Right cardiac atrium (tissue), 5 donors: ENCODE data around the gene PPFIBP2. TPM values are rescaled to one million over a fixed set of nuclear protein-coding genes. Genes with fewer than 3 reads are reported as not detected.
A peak's percentile ranks its signal among the peaks of the same experiment; 100 is the strongest.

Source experiments
- ATAC-seq, 2 donors: fragments of 200-7000 bp; cut with Tn5 transposase; one replicate each; pipeline versions ENCODE4 v1.8.0 to v1.9.1; 2020; ENCODE audit warnings: moderate library complexity in 2 of 2, mild to moderate bottlenecking in 1 of 2
- DNase-seq, 3 donors: peaks; one replicate each; pipeline ENCODE4 v3.0.0-alpha.2; 2020
- H3K27ac ChIP-seq: one replicate; pipeline ENCODE4 v1.5.1; 2013; ENCODE audit warnings: mild to moderate bottlenecking, low read length, control low read depth, moderate library complexity
- H3K27me3 ChIP-seq: one replicate; pipeline ENCODE4 v1.6.1; 2013; ENCODE audit not compliant: control insufficient read depth, insufficient read depth
- H3K4me1 ChIP-seq: one replicate; pipeline ENCODE4 v1.6.1; 2013; ENCODE audit warnings: low read length; ENCODE audit not compliant: control insufficient read depth, insufficient read depth
- H3K4me3 ChIP-seq: one replicate; pipeline ENCODE4 v1.5.1; 2013; ENCODE audit warnings: low read length, control low read depth
- H3K9me3 ChIP-seq: one replicate; pipeline ENCODE4 v1.6.1; 2013; ENCODE audit warnings: low read length; ENCODE audit not compliant: control insufficient read depth
- WGBS: extraction: QIAGEN DNeasy Blood & Tissue Kit; methylation state at CpG from one replicate; pipeline ENCODE4 v1.1.7; 2013; 5-methylcytosine and 5-hydroxymethylcytosine counted together
- intact Hi-C, 4 donors: fragments of 100-400 bp; cut with DNase I; formaldehyde crosslinking; loops; one replicate each; pipeline versions ENCODE4 v1.11.0 to v1.14.0; 2022 to 2023
- polyA plus RNA-seq: library from polyadenylated mRNA; stranded (reverse); fragments of 200-250 nt; gene quantifications from one replicate; pipeline ENCODE4 v1.2.3, GENCODE V29; 2013
- total RNA-seq, 4 donors: library from RNA; stranded (reverse); fragmentation: NEBNext Ultra II Directional; extraction: Animal tissue kit (Norgen Biotek cat#: 25700); gene quantifications; one replicate each; pipeline ENCODE4 v1.2.1, GENCODE V29; 2021
- donor health status: healthy with polysubstance abuse.
- donor health status: DM: no; HTN: yes; CAD: no.
- donor health status: DM: no; HTN: no; CAD: no.
- donor health status: DM: no; HTN: yes; CAD: no; lungs with severe emphysema.
- donor health status: DM: yes; HTN: yes; CAD: no.

The PPFIBP2 gene
- total and polyA plus RNA-seq, 5 donors = 13.7 to 45.3 (median 25.0) TPM

- Histone ChIP-seq H3K27me3 (no peaks in the 10 kb centered on the region), H3K4me1 (peaks cover 24% of the 10 kb centered on the region), H3K4me3 (no peak overlapping the region), H3K27ac (no peak overlapping the region), H3K9me3 (no peaks in the 10 kb centered on the region)
- 12% methylated on average over 1 of the region's 1 CpG for WGBS
- intact Hi-C loops = loop anchor here in 1 of 4 donors (10.0 kb wide), 1 partner anchor 65 kb away; the partner anchor contains the start of gene PPFIBP2
- DNase-seq (peak in 2 of 3 donors; percentile 44 to 56), ATAC-seq (peak; percentile 30 to 61)
Measured at GRCh38 chr11:7579361-7579791, 65.6 kb downstream of the PPFIBP2 start.

DNA sequence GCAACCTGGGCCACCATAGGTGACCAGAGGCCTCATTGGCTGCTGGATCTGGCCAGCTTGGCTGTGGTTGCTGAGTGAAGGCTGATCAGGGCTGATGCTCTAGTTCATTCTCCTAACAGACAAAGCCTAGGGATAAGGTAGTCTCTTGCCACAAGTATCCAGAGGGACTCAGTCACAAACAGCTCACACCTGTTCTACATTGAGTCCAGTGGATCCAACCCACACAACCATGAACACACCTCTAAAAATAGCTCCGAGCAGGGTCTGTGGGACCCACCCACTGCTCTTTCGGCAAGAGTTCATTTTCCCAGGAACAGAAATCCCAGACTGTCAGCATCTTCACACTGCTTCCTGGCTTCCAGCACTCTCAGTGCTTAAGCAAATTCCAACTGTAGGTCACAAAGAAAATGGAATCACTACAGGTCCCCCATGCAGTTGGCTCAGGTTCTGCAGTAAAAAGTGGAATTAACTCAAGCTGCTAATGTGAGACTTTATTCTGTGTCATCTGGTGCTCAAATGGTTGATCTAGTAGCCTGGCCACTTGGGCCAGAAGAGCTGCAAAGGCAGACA lies 67.3 kb downstream of the PPFIBP2 start:
- Histone ChIP-seq H3K27ac (peak overlapping the region; percentile 8), H3K4me3 (no peak overlapping the region), H3K27me3 (no peaks in the 10 kb centered on the region), H3K4me1 (peaks cover 22% of the 10 kb centered on the region), H3K9me3 (no peaks in the 10 kb centered on the region)
- ATAC-seq (no peak), DNase-seq (no peak)
- intact Hi-C loops = no loop called here
- WGBS = 38% methylated on average over 2 of the region's 2 CpGs

GRCh38 chr11:7582338-7582985 lies 68.7 kb downstream of the PPFIBP2 start:
- WGBS = 45% methylated on average over 2 of the region's 2 CpGs
- Histone ChIP-seq H3K4me1 (peaks cover 16% of the 10 kb centered on the region), H3K27ac (no peak overlapping the region), H3K27me3 (no peaks in the 10 kb centered on the region), H3K4me3 (no peak overlapping the region), H3K9me3 (no peaks in the 10 kb centered on the region)
- ATAC-seq (no peak), DNase-seq (no peak)
- intact Hi-C loops = no loop called here

GRCh38 chr11:7583248-7583647 lies 69.4 kb downstream of the PPFIBP2 start:
- H3K4me3 ChIP-seq = no peak overlapping the region
- H3K27ac ChIP-seq = no peak overlapping the region
- no peaks in the 10 kb centered on the region for H3K9me3 ChIP-seq
- DNase-seq (no peak), ATAC-seq (no peak)
- peaks cover 15% of the 10 kb centered on the region for H3K4me1 ChIP-seq
- WGBS = 93% methylated on average over 3 of the region's 3 CpGs
- intact Hi-C loops = no loop called here
- no peaks in the 10 kb centered on the region for H3K27me3 ChIP-seq

DNA sequence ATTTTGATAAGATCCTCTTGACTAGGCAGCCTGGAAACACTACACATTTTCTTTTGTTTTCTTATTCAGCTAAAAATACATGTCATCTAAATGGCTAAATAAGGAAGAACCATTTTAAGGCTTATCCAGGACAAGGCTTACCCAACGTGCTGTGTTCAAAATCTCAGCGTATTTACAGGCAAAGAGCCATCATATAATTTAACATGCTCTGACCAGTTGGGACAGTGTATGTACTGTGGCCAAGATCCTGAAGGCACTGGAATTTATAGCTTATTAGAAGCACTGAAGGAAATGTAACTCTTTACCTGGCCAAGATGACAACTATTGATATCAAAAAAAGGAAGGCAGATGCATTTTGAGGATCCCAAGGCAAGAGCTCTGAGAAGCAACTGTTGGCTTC lies 71.1 kb downstream of the PPFIBP2 start:
- Histone ChIP-seq H3K9me3 (no peaks in the 10 kb centered on the region), H3K27me3 (no peaks in the 10 kb centered on the region), H3K4me1 (peaks cover 10% of the 10 kb centered on the region), H3K27ac (no peak overlapping the region), H3K4me3 (no peak overlapping the region)
- DNase-seq (no peak), ATAC-seq (no peak)
- intact Hi-C loops = no loop called here
- 85% methylated on average over 2 of the region's 2 CpGs for WGBS

DNA sequence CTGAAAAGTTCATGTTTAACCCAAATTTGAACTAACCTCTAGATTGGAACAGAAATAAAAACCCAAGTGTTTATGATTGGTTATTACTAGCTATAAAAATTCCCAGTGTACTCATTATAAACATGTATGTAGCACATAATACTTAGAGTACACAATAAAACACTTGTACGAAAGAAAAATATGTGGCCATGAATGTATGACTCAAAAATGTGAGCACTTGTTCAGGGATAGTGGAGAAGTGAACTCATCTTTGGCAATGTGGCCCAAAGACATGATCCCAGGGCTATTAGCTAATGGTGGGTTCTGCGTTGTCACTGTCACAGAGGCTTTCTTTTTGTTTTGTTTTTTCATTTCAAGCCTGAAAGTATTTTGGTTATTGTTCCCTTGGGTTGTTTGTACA lies 72.0 kb downstream of the PPFIBP2 start:
- peaks cover 14% of the 10 kb centered on the region for H3K4me1 ChIP-seq
- H3K27ac ChIP-seq = no peak overlapping the region
- no peak overlapping the region for H3K4me3 ChIP-seq
- no peak for ATAC-seq
- no peaks in the 10 kb centered on the region for H3K9me3 ChIP-seq
- no peaks in the 10 kb centered on the region for H3K27me3 ChIP-seq
- no peak for DNase-seq
- intact Hi-C loops = no loop called here
- WGBS = 83% methylated on average over 2 of the region's 2 CpGs

- Histone ChIP-seq H3K27me3 (no peaks in the 10 kb centered on the region), H3K4me3 (no peak overlapping the region), H3K4me1 (peaks cover 12% of the 10 kb centered on the region), H3K9me3 (no peaks in the 10 kb centered on the region), H3K27ac (no peak overlapping the region)
- 76% methylated on average over 2 of the region's 2 CpGs for WGBS
- ATAC-seq (no peak), DNase-seq (no peak)
- intact Hi-C loops = no loop called here
Measured at GRCh38 chr11:7586376-7586775, 72.6 kb downstream of the PPFIBP2 start.

DNA sequence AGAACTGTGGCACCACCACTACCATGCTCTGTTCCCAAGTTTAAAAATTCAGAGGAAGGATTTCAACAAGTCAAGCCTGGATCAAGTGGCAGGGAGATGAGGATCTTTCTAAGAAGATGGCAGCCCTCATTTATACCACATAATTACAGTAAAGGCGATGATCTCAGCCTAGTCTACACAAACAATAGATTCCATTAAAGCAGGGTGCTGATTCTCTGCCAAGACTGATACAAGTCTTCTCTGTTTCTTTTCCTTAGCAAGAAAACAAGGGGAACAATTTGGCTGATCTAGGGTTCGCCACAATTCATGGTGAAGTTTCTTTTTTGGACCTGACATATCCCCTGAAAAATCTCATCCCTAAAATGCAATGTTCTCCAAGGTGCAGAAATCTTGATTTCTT lies 73.9 kb downstream of the PPFIBP2 start:
- Histone ChIP-seq H3K27me3 (no peaks in the 10 kb centered on the region), H3K4me3 (no peak overlapping the region), H3K4me1 (peaks cover 7% of the 10 kb centered on the region), H3K9me3 (no peaks in the 10 kb centered on the region), H3K27ac (no peak overlapping the region)
- no peak for ATAC-seq
- WGBS = 85% methylated on average over 2 of the region's 2 CpGs
- intact Hi-C loops = no loop called here
- DNase-seq = no peak

DNA sequence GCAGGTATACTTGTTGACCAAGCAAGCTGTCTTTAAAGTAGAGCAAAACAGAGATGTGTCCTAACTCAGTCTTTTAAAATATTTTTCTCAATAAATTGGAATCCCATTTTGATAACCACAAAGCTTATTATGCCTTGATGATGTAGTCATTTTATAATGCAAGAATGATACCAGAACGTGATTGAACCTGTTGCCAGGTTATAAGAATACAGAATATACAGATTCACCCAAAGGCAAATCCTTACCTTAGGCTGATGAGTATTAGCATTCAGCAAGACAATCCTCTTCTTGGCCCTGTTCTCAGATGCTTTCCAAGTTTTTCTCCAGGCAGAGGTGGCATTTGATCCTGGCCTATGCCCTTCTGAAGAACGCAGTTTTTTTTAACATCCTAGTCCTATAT lies 76.1 kb downstream of the PPFIBP2 start:
- 91% methylated on average over 2 of the region's 2 CpGs for WGBS
- DNase-seq (no peak), ATAC-seq (no peak)
- Histone ChIP-seq H3K4me3 (no peak overlapping the region), H3K9me3 (no peaks in the 10 kb centered on the region), H3K27me3 (no peaks in the 10 kb centered on the region), H3K27ac (no peak overlapping the region), H3K4me1 (peaks cover 4% of the 10 kb centered on the region)
- intact Hi-C loops = no loop called here

DNA sequence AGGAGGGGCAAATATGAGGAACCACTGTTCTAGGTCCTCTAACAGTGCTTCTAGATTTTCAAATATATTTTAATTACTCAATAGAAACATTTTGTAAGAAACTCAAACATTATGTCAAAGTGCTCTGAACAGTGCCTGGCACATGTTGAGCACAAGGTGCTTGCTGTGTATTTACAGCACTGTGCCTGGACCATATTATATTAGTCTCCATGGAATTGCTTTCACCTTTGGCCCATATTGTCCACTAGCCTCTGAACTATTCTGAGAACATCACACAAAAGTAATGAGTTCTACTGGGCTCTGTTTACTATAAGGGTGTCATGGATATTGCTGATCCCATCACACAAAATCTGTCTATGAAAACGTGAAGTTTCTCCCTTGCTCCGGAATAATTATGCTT lies 76.7 kb downstream of the PPFIBP2 start:
- no peaks in the 10 kb centered on the region for H3K27me3 ChIP-seq
- 91% methylated on average over 2 of the region's 2 CpGs for WGBS
- H3K4me3 ChIP-seq = no peak overlapping the region
- no peaks in the 10 kb centered on the region for H3K9me3 ChIP-seq
- peaks cover 4% of the 10 kb centered on the region for H3K4me1 ChIP-seq
- ATAC-seq = no peak
- H3K27ac ChIP-seq = no peak overlapping the region
- intact Hi-C loops = no loop called here
- no peak for DNase-seq

DNA sequence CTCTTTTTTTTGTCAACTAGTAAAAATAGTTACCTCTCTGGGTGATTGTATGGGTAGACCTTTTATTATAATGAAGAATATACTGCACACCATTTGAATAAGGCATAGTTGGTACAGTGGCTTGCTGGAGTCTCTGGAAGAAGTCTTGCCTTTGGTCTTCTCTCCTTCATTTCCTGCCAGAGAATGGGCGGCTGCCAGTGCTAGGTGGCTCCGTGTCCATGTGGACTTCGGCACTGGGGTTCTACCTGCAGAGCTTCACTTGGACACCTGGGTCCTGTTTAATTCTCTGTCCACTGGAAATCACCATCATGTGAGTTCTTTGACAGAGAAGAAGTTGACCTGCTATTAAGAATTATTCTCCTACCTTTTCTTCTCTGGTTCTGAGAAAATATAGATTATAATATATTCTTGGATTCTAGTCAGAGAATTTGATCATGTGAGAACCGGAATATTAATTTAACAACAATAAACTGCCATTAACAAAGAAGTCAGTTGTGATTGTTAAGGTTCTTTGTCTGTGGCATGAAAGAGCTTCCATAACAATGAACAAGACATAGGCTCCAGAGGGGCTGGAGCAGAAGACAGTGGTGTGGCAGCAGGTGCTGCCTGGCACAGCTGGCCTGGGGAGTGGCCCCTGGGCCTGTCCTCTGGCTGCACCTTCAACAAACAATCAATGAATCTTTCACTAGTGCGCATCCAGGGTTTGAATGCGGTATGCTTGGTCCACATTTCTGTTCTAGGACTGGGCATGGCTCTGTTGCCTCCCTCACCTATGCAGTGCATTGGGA lies 77.5 kb downstream of the PPFIBP2 start:
- H3K9me3 ChIP-seq = no peaks in the 10 kb centered on the region
- no peak for DNase-seq
- H3K4me1 ChIP-seq = peaks cover 4% of the 10 kb centered on the region
- no peak overlapping the region for H3K4me3 ChIP-seq
- ATAC-seq = no peak
- intact Hi-C loops = no loop called here
- 88% methylated on average over 6 of the region's 6 CpGs for WGBS
- no peaks in the 10 kb centered on the region for H3K27me3 ChIP-seq
- no peak overlapping the region for H3K27ac ChIP-seq
